GM06990 (cell line): ENCODE measurements around the gene SLC1A4.

ENCODE experiments used
- DNase-seq: peaks from one replicate; pipeline ENCODE4 v3.0.0-alpha.2; 2011; ENCODE audit not compliant: insufficient read length; ENCODE audit errors: extremely low read depth
- H3K27me3 ChIP-seq: replicated peaks from 2 replicates; pipeline ENCODE4 v1.6.0; 2011; ENCODE audit warnings: low read length; ENCODE audit not compliant: control insufficient read depth, insufficient read depth
- H3K36me3 ChIP-seq: 2 replicates; pipeline ENCODE4 v1.5.1; 2011; ENCODE audit warnings: low read length; ENCODE audit not compliant: control insufficient read depth, insufficient read depth
- H3K4me3 ChIP-seq: replicated peaks from 2 replicates; pipeline ENCODE4 v1.5.1; 2011; ENCODE audit warnings: low read depth, mild to moderate bottlenecking, control low read depth, low read length
- CTCF ChIP-seq: IDR thresholded peaks from 2 replicates; pipeline ENCODE4 v1.5.1; 2011; ENCODE audit warnings: low read length, control low read depth, mild to moderate bottlenecking, inconsistent platforms; ENCODE audit not compliant: insufficient read depth, poor library complexity, severe bottlenecking

SLC1A4 gene

GRCh38 chr2:65055422-65056214 lies 66.4 kb downstream of the SLC1A4 start:
- Histone ChIP-seq H3K27me3 (no peaks in the 10 kb centered on the region), H3K4me3 (peak overlapping the region; percentile 80), H3K36me3 (no peaks in the 10 kb centered on the region)
- TF ChIP-seq CTCF: no peak
- DNase-seq: no peak

- Histone ChIP-seq H3K36me3 (no peaks in the 10 kb centered on the region), H3K4me3 (peak within 1 kb of the TSS; percentile 80), H3K27me3 (no peaks in the 10 kb centered on the region)
- DNase-seq: peak; percentile 97
- no peak for TF ChIP-seq CTCF
These were observed 67.2 kb downstream of the SLC1A4 start, which contains the start of gene CEP68 for GRCh38 chr2:65056215-65057053. CEP68 (plus strand) TSS chr2:65056416; CDS start chr2:65069445, 13,029 bp downstream.

GRCh38 chr2:65057054-65057375 lies 67.8 kb downstream of the SLC1A4 start:
- TF ChIP-seq CTCF: no peak
- Histone ChIP-seq H3K36me3 (no peaks in the 10 kb centered on the region), H3K4me3 (peak overlapping the region; percentile 80), H3K27me3 (no peaks in the 10 kb centered on the region)
- DNase-seq: no peak

GRCh38 chr2:65057391-65058052 lies 68.3 kb downstream of the SLC1A4 start:
- TF ChIP-seq CTCF: no peak
- Histone ChIP-seq H3K36me3 (no peaks in the 10 kb centered on the region), H3K4me3 (peak overlapping the region; percentile 80), H3K27me3 (no peaks in the 10 kb centered on the region)
- peak; percentile 57 for DNase-seq

GRCh38 chr2:65059071-65059470 lies 69.9 kb downstream of the SLC1A4 start:
- Histone ChIP-seq H3K4me3 (no peak overlapping the region), H3K36me3 (no peaks in the 10 kb centered on the region), H3K27me3 (no peaks in the 10 kb centered on the region)
- DNase-seq: no peak
- TF ChIP-seq CTCF: no peak
